G401 (cell line): ENCODE data around the gene PLEKHG3. TPM values are rescaled to one million over a fixed set of nuclear protein-coding genes. Genes with fewer than 3 reads are reported as not detected.

ENCODE experiments used
- DNase-seq: peaks from one replicate; pipeline ENCODE4 v3.0.0-alpha.2; 2015; ENCODE audit warnings: low spot score
- in situ Hi-C: cut with HindIII; loops from 2 replicates; pipeline ENCODE4 v1.10.0; 2016; ENCODE audit warnings: low sequenced_read_pairs, mixed read lengths
- total RNA-seq: library from RNA; depleted of rRNA; stranded (reverse); fragments of >200 nt; shearing (Covaris generic); gene quantifications from 2 replicates; pipeline ENCODE4 v1.2.3, GENCODE V29; 2014

The PLEKHG3 gene
- total RNA-seq, 1 experiment from 2014 or later, result 6.7 TPM

DNA sequence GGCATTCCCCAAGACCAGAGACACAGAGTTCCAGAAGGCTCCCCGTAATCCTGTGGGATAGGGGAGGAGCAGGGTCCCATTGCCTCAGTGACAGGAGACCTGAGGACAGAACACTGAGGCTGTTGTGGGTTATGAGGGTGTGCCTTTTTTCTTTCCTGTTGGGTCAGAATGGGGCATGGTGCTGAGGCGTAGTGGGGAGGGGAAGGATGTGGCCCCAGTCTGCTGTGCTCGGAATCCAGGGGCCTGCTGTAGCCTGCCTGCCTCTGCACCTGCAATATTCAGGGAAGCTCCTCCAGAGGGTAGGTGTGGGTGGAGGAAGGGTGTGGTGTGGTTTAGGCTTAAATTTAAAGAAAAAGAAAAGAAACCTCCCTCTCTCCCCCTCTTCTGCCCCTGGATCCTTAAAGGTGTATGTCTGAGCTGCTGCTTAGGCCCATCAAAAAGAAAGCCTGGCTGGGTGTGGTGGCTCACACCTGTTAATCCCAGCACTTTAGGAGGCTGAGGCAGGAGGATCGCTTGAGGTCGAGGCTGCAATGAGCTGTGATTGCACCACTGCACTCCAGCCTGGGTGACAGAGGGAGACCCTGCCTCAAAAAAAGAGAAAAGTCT, 18.7 kb downstream of the PLEKHG3 start:
- no peak for DNase-seq
- in situ Hi-C loops, result no loop called here

DNA sequence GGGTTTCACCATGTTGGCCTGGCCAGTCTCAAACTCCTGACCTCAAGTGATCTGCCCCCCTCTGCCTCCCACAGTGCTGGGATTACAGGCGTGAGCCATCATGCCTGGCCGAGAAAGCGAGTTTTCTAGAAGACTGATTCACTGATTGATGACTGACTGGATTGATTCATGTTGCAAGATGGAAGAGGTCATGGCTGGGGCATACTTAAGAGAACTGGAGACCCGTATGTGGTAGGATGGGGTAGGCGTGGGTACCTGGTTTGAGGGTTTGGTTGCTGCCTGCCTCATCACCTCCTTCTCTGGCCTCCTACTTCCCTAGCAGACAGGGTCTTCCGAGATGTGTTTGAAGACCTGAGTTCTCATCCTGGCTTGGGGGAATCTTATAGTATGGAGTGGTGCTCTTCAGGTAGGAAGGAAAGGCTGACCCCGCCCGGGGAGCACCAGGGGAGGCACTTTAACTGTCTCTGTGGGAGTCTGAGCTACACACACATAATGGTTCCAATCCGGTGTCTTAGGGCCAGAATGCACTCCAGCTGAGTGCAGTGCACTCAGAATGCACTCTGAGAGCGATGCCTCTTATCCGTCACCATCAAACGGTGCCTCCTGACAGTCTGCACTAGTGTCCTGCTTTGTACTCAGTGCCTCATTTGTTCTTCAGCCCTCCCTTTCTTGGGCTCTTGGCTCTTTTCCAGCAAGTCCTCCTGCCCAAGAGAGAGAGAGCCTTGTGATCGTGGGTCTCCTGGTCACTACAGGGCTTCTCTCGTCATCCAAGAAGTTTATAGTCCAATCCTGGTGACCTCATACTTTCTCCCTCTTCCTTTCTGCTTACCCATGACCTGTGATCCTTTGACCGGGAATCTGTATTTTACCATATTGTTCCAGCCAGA, 19.7 kb downstream of the PLEKHG3 start:
- in situ Hi-C loops, result no loop called here

DNA sequence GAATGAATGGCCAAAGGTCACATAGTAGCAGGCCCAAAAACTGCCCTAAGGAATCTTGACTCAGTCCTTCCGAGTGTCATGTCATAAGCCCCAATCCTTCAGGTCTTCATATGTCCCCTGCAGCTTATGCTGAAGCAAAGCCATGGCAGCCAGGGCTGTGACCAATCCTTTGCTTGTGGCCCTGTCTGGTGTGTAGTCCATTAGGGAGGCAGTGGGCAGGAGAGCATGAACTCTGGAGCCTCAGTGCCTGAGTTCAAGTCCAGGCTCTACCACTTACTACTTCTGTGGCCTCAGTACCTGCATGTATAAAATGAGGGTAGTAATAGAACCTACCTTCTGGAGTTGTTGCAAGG, 20.3 kb downstream of the PLEKHG3 start:
- DNase-seq, result no peak
- in situ Hi-C loops, result no loop called here

More for the DNA sequence above, 19.7 kb downstream of the PLEKHG3 start:
- no peak for DNase-seq

DNA sequence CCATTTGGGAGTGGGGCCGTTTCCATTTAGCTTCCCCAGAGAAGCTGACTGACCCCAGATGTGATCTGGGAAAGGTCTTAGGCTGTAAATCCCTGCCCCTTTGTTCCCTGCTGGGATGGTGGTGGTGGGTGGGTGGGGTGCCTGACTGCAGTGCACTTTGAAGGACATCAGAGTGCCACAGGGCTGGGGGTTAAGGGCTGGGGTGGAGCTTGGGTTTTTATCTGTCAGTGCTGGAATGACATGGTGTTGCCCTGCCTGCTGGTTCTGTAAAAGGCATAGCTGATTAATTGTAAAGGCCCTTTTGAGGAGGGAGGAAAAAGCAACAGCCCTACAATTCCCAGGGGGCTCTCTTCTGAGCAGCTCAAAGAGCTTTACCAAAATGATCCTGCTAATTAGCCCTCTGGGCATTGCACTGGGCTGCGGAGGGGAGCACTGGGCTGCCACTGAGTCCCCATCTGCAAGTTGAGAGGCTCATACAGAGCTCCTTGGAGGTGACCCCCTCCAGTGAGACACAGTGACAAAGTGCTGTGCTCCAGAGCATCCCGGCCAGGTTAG, 21.1 kb downstream of the PLEKHG3 start:
- in situ Hi-C loops, result no loop called here
- DNase-seq, result no peak

DNA sequence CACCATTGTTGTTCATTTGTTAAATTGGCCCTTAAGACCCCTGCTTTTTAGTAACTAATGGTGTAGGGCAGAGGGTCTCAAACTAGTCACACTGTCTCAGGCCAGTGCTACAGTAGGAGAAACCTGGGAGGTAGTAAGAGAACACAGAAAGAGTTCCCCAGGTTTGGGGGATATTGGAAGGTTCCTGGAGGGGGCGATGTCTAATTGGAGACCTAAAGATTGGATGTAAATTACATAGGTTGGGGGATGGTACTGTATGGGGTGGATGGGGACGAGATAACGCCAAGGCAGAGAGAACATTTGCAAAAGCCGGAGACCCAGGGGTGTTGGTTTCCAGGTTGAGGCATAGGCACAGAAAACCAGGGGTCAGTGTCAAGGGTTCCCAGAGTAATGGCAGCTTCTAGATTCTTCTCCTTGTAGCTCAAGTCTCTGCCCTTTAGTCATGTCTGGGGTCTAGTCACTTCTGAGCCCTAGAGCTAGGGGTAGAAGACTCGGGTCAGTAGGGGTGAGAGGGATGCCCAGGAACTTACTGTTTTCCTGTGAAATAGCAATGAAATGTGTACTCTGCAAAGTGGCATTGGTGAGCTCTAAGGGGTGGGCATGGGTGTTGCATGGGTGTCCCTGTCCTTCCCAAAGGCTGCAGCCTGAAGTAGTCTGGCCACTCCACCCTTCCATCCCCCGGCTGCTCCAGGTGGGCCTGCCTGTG, 21.8 kb downstream of the PLEKHG3 start:
- DNase-seq, result no peak
- in situ Hi-C loops, result no loop called here

DNA sequence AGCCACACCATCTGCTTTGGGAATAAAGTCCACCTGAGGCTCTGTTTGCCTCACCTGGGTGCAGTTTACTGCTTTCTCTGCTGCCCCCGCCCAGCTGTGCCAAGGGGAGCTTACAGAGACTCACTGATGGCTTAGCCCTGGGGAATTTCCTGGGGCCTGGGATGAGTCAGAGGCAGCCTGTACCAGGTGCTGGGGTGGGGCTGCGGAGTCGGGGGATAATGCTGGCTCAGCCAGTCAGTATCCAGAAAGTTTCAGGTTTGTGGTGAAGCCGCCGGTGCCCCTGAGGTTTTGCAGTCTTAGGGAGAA, 22.3 kb downstream of the PLEKHG3 start:
- no peak for DNase-seq
- in situ Hi-C loops, result no loop called here

DNA sequence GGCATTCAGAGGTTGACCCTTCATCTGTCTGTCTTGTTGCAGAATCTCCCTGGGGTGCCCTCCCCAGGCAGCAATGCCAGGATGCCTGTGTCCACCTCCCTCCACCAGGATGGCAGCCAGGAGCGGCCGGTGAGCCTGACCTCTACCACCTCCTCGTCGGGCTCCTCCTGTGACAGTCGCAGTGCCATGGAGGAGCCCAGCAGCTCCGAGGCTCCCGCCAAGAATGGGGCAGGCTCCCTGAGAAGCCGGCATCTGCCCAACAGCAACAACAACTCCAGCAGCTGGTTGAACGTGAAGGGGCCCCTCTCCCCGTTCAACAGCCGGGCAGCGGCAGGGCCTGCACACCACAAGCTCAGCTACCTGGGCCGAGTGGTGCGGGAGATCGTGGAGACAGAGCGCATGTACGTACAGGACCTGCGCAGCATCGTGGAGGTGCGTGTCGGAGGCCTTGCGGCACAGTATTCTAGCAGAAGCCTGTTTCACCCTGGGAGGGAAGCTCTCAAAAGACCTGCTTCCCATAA, 23.4 kb downstream of the PLEKHG3 start:
- in situ Hi-C loops, result no loop called here
- no peak for DNase-seq

DNA sequence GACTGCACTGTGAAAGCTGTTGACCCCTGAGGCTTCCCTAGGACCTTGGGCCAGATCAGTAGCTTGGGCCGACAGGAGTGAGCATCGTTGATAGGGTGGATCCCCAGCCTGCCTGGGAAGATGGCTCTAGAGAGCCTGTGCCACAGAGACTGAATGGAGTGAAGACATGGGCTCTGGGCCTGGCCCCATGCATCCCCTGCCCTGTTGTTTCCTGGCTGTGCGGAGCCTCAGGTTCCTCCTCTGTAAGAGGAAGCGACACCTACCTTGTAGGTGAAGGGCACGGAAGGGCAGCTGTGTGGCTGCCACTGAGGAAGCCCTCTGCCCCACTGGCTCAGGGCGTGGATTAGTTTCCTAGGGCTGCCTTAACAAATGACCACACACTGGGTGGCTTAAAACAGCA, 23.9 kb downstream of the PLEKHG3 start:
- in situ Hi-C loops, result no loop called here

DNA sequence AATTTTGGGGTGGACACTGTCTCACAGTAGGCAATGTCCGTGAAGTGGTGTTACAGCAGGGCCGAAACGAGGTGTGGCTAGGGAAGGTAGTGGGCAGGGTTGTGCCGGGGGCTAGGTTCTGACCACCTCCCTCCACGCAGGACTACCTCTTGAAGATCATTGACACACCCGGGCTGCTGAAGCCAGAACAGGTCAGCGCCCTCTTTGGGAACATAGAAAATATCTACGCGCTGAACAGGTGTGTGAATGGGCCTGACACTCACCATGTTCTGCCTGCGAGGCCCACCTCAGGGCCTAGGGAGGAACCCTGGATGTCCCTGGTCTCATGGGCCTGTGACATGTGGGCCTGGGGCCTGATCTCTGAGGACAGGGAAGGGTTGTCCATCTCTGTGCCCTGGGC, 24.6 kb downstream of the PLEKHG3 start:
- in situ Hi-C loops, result no loop called here
- DNase-seq, result no peak

More for the DNA sequence above, 23.9 kb downstream of the PLEKHG3 start:
- DNase-seq, result no peak

DNA sequence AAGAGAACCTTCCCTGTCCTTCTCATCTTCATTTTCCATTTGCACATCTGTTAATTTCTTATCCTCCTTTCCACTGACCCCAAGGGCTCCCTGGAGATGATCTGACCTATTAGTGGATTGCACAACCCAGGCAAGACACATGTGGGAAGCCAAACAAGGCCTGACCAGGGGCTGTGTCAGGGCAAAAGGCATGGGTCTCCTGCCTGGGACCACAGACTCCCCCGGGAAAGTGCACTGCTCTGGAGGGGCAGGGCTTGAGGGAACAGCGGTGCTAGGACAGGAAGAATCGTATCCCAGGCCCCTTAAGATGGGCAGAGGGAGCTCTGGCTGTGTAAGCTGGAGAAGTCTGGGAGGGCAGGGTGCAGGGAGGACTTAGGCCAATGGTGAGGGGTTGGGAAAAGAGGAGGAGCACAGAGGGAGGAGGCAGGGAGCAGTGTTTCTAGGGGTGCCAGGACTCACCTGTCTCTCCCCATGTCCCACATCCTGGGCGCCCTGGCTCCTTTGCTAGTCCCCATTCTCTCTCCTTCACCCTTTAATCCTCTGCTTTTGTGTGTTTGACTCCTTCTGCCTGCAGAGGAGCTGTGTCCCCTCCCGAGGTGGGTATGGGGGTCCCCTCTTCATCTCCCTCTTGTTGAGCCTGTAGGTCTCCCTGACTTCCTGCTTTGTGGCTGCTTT, 25.3 kb downstream of the PLEKHG3 start:
- DNase-seq, result no peak
- in situ Hi-C loops, result no loop called here

DNA sequence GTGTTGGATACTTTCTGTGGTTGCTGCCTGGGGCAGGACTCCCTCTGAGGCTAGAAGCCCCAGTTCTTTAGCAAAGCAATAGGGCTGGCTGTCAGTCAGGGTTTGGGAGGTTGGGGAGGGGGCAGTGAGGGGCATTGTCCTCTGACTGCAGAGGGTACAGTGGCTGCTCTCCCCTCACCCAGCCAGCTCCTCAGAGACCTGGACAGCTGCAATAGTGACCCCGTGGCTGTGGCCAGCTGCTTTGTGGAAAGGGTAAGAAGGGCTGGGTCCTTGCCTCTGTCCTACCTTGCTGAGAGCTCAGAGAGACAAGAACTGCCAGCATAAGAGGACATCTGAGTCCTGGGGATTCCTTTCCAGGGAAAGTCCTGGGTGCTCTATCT, 25.8 kb downstream of the PLEKHG3 start:
- in situ Hi-C loops, result no loop called here
- no peak for DNase-seq

DNA sequence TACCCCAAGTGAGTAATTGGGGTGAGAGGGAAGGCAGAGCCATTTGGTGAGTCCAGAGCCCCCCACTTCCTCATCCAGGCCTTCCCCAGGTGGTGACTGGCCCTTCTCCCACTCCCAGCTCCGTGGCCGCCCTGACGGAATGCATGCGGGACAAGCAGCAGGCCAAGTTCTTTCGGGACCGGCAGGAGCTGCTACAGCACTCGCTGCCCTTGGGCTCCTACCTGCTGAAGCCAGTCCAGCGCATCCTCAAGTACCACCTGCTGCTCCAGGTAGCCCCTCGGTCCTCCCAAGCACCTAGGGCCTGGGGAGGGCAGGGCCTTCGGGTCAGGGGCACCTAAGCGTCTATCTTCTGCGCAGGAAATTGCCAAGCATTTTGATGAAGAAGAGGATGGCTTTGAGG, 26.5 kb downstream of the PLEKHG3 start:
- no peak for DNase-seq
- in situ Hi-C loops, result no loop called here

DNA sequence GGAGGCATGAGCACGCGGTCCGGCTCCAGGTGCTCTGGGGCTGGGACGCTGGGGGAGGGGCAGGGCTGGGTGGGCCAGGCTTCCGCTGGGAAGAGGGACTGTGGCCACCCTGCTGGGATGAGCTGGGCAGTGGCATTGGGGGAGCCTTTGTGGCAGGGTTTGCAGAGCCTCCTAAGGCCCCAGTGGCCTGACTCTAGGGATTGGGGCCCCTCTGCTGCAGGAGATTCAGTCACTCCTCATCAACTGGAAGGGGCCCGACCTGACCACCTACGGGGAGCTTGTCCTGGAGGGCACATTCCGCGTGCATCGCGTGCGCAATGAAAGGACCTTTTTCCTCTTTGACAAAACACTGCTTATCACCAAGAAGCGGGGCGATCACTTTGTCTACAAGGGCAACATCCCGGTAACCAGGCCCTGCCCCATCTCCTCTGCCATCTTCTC, 26.9 kb downstream of the PLEKHG3 start:
- no peak for DNase-seq
- in situ Hi-C loops, result no loop called here

DNA sequence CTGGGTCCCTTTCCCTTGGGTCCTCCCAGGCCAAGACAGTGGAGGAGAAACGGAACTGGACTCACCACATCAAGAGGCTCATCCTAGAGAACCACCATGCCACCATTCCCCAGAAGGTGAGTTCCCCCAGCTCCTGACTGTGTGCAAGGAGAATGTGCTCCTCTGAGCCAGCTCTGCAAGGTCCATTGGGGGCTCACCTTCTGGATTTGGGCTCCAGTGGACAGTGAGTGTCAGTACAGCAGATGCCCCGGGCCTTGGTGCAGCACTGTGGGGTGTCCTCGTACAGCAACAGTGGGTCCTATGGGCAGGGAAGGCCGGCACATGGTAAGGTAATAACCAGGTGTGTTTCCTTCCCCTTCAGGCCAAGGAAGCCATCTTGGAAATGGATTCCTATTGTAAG, 27.8 kb downstream of the PLEKHG3 start:
- in situ Hi-C loops, result no loop called here
- no peak for DNase-seq

DNA sequence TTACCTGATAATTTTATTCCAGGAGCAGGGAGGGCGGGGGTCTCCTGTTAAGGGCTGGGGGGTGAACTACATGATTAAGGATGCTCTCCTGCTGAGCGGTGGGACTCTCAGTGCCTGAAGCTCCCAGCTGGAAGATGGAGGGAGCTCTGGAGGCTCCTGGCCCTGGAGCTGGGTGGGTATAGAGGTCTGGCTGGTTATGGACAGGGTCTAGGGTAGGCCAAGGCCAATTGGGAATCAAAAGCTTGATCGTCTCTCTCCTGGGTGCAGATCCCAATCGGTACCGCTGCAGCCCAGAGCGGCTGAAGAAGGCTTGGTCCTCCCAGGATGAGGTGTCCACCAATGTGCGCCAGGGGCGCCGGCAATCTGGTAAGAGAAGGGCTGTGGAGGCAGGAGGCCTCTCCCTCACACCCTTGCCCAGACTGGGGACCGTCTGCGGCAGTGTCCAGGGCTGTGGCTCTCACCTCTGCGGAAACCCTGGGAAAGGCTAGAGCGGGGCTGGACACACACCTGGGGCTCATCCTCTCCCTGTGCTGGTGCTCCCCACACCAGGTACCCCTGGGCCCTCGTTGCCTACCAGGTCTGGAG, 28.4 kb downstream of the PLEKHG3 start:
- no peak for DNase-seq
- in situ Hi-C loops, result no loop called here

DNA sequence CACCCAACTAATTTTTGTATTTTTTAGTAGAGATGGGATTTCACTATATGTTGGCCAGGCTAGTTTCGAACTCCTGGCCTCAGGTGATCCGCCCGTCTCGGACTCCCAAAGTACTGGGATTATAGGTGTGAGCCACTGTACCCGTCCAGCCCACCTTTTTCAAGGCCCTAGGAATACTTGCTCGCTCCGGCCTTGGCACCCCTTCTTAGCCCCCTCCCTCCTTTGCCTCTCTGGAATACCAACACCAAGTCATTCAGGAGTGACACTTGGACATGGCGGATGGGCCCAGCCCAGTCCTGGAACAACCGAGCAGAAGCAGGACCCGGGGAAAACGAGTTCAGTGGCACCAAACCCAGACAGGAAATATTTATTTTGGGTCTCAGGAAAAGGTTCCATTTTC, 29.1 kb downstream of the PLEKHG3 start:
- DNase-seq, result no peak
- in situ Hi-C loops, result no loop called here

DNA sequence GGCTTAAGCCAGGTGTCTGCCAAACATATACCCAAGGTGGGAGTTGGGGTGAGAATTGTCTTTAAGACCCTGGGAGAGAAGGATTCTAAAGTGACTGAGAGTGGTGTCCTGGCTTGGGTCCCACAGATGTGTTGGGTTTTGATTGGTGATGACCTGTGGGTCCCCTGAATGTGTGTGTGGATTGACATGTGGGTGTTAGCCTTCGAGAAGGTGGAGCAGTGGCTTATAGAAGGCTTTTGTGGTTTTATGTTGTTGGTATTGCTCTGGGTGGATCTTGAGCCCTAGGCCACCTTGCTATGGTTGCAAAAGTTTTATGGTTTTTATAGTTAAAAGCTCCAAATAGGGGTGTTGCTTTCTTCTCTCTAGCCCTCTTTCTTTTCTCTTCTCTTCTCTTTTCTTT, 29.7 kb downstream of the PLEKHG3 start:
- no peak for DNase-seq
- in situ Hi-C loops, result no loop called here

DNA sequence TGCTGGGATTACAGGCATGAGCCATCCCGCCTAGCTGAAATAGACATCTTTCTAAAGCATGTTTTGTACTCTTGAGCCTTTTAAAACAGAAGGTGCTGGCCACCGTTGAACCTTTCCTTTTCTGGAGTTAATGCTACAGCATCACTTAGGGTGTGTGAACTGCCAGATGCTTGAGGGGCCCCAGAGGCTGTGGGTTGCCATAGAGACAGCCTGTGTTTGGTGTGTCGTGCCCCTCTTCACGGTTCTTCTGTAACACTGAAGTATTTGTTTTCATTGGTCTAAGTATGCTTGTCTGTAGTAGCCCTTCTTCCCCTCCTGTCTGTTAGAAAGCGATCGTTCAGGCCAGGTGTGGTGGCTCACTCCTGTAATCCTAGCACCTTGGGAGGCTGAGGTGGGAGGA, 30.8 kb downstream of the PLEKHG3 start:
- no peak for DNase-seq
- in situ Hi-C loops, result no loop called here
